GM18519 (cell line): ENCODE results near the gene CTSZ.

Experiments used
- ATAC-seq: cut with Tn5 transposase; IDR thresholded peaks from one replicate; pipeline ENCODE4 v1.9.1; 2021; ENCODE audit warnings: mild to moderate bottlenecking, moderate library complexity; ENCODE audit not compliant: unreplicated experiment, low FRiP score

CTSZ gene

GRCh38 chr20:59001068-59001448 is 6.0 kb downstream of the CTSZ start:
- no peak for ATAC-seq

GRCh38 chr20:59000326-59000725 is 6.7 kb downstream of the CTSZ start:
- no peak for ATAC-seq

GRCh38 chr20:58998656-58999055 is 8.4 kb downstream of the CTSZ start:
- no peak for ATAC-seq

GRCh38 chr20:58997141-58997770 is 9.8 kb downstream of the CTSZ start:
- no peak for ATAC-seq

GRCh38 chr20:58996226-58996611 is 10.8 kb downstream of the CTSZ start:
- no peak for ATAC-seq

- ATAC-seq = no peak
Measured at GRCh38 chr20:58995461-58996225, 11.4 kb downstream of the CTSZ start.

- no peak for ATAC-seq
Measured at GRCh38 chr20:58994390-58995159, 12.5 kb downstream of the CTSZ start.

GRCh38 chr20:58993332-58994248 is 13.5 kb downstream of the CTSZ start:
- ATAC-seq = no peak

- no peak for ATAC-seq
Measured at GRCh38 chr20:58992911-58993310, 14.1 kb downstream of the CTSZ start.

- ATAC-seq = no peak
Measured at GRCh38 chr20:58991715-58992114, 15.3 kb downstream of the CTSZ start.

- ATAC-seq = no peak
Measured at GRCh38 chr20:58990651-58991445, 16.2 kb downstream of the CTSZ start.

- ATAC-seq = no peak
Measured at GRCh38 chr20:58989196-58989595, 17.9 kb downstream of the CTSZ start.

- no peak for ATAC-seq
Measured at GRCh38 chr20:58988565-58988882, 18.5 kb downstream of the CTSZ start.

GRCh38 chr20:58987790-58988564 is 19.1 kb downstream of the CTSZ start:
- ATAC-seq = no peak

- ATAC-seq = no peak
Measured at GRCh38 chr20:58986968-58987517, 20.0 kb downstream of the CTSZ start.

GRCh38 chr20:58986286-58986967 is 20.6 kb downstream of the CTSZ start:
- ATAC-seq = no peak

GRCh38 chr20:58985656-58986055 is 21.4 kb downstream of the CTSZ start:
- ATAC-seq = no peak

- no peak for ATAC-seq
Measured at GRCh38 chr20:58984691-58985090, 22.4 kb downstream of the CTSZ start.
